ENCODE data around the gene HCRTR2.

DNA sequence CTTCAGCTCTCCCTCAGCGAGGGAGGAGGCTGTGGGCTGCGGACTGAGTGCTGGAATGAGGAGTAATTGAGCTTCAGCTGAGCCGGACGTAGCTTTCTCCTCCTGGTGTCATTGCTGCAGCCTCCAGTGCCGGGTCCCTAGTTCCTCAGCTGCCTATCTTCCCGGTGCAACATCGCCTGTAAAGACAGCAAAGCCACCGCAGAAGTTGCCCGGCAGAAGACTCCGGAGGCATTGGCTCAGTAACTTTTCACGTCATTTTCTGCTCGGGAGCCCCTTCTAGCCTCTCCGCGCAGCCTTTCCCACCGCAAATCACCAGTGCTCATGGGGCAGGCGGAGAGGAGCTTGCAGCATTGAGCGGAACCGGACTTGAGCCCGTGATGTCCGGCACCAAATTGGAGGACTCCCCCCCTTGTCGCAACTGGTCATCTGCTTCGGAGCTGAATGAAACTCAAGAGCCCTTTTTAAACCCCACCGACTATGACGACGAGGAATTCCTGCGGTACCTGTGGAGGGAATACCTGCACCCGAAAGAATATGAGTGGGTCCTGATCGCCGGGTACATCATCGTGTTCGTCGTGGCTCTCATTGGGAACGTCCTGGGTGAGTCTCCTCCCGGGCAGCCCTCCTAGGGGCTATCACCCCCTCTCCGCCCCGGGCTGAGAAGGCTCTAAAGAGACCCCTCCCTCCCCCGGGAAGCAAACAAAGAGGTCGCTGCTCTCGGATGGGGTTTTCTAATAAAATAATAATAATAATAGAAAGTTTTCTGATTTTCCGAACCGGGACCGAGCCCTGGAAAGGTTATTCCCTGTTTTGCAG is at the start of gene HCRTR2:
- TF ChIP-seq, protein P1, sequence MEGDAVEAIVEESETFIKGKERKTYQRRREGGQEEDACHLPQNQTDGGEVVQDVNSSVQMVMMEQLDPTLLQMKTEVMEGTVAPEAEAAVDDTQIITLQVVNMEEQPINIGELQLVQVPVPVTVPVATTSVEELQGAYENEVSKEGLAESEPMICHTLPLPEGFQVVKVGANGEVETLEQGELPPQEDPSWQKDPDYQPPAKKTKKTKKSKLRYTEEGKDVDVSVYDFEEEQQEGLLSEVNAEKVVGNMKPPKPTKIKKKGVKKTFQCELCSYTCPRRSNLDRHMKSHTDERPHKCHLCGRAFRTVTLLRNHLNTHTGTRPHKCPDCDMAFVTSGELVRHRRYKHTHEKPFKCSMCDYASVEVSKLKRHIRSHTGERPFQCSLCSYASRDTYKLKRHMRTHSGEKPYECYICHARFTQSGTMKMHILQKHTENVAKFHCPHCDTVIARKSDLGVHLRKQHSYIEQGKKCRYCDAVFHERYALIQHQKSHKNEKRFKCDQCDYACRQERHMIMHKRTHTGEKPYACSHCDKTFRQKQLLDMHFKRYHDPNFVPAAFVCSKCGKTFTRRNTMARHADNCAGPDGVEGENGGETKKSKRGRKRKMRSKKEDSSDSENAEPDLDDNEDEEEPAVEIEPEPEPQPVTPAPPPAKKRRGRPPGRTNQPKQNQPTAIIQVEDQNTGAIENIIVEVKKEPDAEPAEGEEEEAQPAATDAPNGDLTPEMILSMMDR (IDR thresholded peaks at IDR 0.05) = no peak
- no peak for TF ChIP-seq POLR2A (IDR thresholded peaks at IDR 0.05)
